ENCODE measurements around the gene MTMR4. TPM values are rescaled to one million over a fixed set of nuclear protein-coding genes. Genes with fewer than 3 reads are reported as not detected.

The MTMR4 gene
- total and polyA plus RNA-seq, 4 donors: 17.2 to 70.1 (median 29.9) TPM

DNA sequence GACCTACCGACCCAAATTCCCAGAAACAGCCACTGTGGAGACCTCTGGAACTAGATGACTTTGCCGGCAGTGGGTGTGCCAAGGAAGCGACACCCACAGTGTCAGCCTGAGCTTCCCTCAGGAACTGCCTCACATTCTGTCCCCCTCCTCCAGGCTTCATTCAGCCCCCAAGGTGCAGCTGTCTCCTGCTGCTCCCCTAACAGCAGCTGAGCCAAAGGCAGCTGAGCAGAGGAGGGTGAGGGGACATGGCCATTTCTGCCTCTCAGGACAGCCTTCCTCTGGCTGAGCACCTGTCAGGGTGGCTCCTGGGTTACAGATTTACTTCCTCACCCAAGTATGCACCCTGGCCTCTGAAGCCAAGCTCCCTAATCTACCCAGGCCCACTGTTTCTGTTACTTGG, 22.1 kb upstream of the MTMR4 start:
- Histone ChIP-seq H3K27ac (ENCODE audit: low read depth in 1 of 2, low read length in 2 of 2) (no peak overlapping the region), H3K36me3 (ENCODE audit: control insufficient read depth in 4 of 4, insufficient read depth in 3 of 4, low read depth in 1 of 4, low read length in 3 of 4) (no peaks in the 10 kb centered on the region), H3K9me3 (ENCODE audit: control insufficient read depth in 4 of 4, low read length in 3 of 4) (no peaks in the 10 kb centered on the region), H3K4me3 (ENCODE audit: low read depth in 1 of 3, low read length in 3 of 3) (no peak overlapping the region), H3K4me1 (ENCODE audit: control insufficient read depth in 4 of 4, insufficient read depth in 4 of 4, low read length in 3 of 4) (peaks cover 11 to 25% (median 18%) of the 10 kb centered on the region in 4 donors), H3K27me3 (ENCODE audit: control insufficient read depth in 4 of 4, insufficient read depth in 4 of 4, low read length in 3 of 4) (no peaks in the 10 kb centered on the region), H3K9ac (ENCODE audit: low read depth in 1 of 2, low read length in 2 of 2) (no peak overlapping the region)
- TF ChIP-seq YY1 (IDR thresholded peaks at IDR 0.05): no peak
- TF ChIP-seq, protein P1, sequence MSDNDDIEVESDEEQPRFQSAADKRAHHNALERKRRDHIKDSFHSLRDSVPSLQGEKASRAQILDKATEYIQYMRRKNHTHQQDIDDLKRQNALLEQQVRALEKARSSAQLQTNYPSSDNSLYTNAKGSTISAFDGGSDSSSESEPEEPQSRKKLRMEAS (IDR thresholded peaks at IDR 0.05): no peak
- no peak for TF ChIP-seq FOXA2 (IDR thresholded peaks at IDR 0.05)
- TF ChIP-seq RXRA (IDR thresholded peaks at IDR 0.05): no peak
- TF ChIP-seq GABPA (IDR thresholded peaks at IDR 0.05 in 1 of 2, conservative IDR thresholded peaks at IDR 0.05 in 1 of 2): no peak
- TF ChIP-seq, protein P2, sequence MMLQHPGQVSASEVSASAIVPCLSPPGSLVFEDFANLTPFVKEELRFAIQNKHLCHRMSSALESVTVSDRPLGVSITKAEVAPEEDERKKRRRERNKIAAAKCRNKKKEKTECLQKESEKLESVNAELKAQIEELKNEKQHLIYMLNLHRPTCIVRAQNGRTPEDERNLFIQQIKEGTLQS (IDR thresholded peaks at IDR 0.05): no peak
- no peak for TF ChIP-seq HNF4G (IDR thresholded peaks at IDR 0.05)
- no peak for TF ChIP-seq RAD21 (IDR thresholded peaks at IDR 0.05)
- TF ChIP-seq JUND (IDR thresholded peaks at IDR 0.05): no peak
- TF ChIP-seq, protein P3, sequence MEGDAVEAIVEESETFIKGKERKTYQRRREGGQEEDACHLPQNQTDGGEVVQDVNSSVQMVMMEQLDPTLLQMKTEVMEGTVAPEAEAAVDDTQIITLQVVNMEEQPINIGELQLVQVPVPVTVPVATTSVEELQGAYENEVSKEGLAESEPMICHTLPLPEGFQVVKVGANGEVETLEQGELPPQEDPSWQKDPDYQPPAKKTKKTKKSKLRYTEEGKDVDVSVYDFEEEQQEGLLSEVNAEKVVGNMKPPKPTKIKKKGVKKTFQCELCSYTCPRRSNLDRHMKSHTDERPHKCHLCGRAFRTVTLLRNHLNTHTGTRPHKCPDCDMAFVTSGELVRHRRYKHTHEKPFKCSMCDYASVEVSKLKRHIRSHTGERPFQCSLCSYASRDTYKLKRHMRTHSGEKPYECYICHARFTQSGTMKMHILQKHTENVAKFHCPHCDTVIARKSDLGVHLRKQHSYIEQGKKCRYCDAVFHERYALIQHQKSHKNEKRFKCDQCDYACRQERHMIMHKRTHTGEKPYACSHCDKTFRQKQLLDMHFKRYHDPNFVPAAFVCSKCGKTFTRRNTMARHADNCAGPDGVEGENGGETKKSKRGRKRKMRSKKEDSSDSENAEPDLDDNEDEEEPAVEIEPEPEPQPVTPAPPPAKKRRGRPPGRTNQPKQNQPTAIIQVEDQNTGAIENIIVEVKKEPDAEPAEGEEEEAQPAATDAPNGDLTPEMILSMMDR (IDR thresholded peaks at IDR 0.05; ENCODE audit: low read depth, low read length, missing input control): no peak
- TF ChIP-seq NR2F2 (IDR thresholded peaks at IDR 0.05): no peak
- no peak for TF ChIP-seq SP1 (IDR thresholded peaks at IDR 0.05)
- TF ChIP-seq ZBTB33 (IDR thresholded peaks at IDR 0.05): no peak
- TF ChIP-seq HNF4A (conservative IDR thresholded peaks at IDR 0.05): no peak
- TF ChIP-seq TAF1 (conservative IDR thresholded peaks at IDR 0.05): no peak
- no peak for DNase-seq (ENCODE audit: low spot score)
- WGBS: 93% methylated on average over 3 of the region's 3 CpGs

- Histone ChIP-seq H3K4me3 (ENCODE audit: low read depth in 1 of 3, low read length in 3 of 3) (no peak overlapping the region), H3K4me1 (ENCODE audit: control insufficient read depth in 4 of 4, insufficient read depth in 4 of 4, low read length in 3 of 4) (peaks cover 11 to 27% (median 18%) of the 10 kb centered on the region in 4 donors), H3K27ac (ENCODE audit: low read depth in 1 of 2, low read length in 2 of 2) (peak overlapping the region; percentile 6 to 42), H3K9me3 (ENCODE audit: control insufficient read depth in 4 of 4, low read length in 3 of 4) (no peaks in the 10 kb centered on the region), H3K9ac (ENCODE audit: low read depth in 1 of 2, low read length in 2 of 2) (no peak overlapping the region), H3K36me3 (ENCODE audit: control insufficient read depth in 4 of 4, insufficient read depth in 3 of 4, low read depth in 1 of 4, low read length in 3 of 4) (no peaks in the 10 kb centered on the region), H3K27me3 (ENCODE audit: control insufficient read depth in 4 of 4, insufficient read depth in 4 of 4, low read length in 3 of 4) (no peaks in the 10 kb centered on the region)
- WGBS: 34% methylated on average over 2 of the region's 2 CpGs
- DNase-seq (ENCODE audit: low spot score): no peak
- peak in 1 of 2 donors; percentile 50 for TF ChIP-seq GABPA (IDR thresholded peaks at IDR 0.05 in 1 of 2, conservative IDR thresholded peaks at IDR 0.05 in 1 of 2)
- TF ChIP-seq EGR1 (IDR thresholded peaks at IDR 0.05; ENCODE audit: low read depth in 2 of 2): no peak
- no peak for TF ChIP-seq FOXA1 (IDR thresholded peaks at IDR 0.05)
- TF ChIP-seq FOXA2 (IDR thresholded peaks at IDR 0.05): no peak
- no peak for TF ChIP-seq NR2F2 (IDR thresholded peaks at IDR 0.05)
- peak; percentile 73 for TF ChIP-seq HNF4G (IDR thresholded peaks at IDR 0.05)
- TF ChIP-seq, protein P4, sequence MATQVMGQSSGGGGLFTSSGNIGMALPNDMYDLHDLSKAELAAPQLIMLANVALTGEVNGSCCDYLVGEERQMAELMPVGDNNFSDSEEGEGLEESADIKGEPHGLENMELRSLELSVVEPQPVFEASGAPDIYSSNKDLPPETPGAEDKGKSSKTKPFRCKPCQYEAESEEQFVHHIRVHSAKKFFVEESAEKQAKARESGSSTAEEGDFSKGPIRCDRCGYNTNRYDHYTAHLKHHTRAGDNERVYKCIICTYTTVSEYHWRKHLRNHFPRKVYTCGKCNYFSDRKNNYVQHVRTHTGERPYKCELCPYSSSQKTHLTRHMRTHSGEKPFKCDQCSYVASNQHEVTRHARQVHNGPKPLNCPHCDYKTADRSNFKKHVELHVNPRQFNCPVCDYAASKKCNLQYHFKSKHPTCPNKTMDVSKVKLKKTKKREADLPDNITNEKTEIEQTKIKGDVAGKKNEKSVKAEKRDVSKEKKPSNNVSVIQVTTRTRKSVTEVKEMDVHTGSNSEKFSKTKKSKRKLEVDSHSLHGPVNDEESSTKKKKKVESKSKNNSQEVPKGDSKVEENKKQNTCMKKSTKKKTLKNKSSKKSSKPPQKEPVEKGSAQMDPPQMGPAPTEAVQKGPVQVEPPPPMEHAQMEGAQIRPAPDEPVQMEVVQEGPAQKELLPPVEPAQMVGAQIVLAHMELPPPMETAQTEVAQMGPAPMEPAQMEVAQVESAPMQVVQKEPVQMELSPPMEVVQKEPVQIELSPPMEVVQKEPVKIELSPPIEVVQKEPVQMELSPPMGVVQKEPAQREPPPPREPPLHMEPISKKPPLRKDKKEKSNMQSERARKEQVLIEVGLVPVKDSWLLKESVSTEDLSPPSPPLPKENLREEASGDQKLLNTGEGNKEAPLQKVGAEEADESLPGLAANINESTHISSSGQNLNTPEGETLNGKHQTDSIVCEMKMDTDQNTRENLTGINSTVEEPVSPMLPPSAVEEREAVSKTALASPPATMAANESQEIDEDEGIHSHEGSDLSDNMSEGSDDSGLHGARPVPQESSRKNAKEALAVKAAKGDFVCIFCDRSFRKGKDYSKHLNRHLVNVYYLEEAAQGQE (IDR thresholded peaks at IDR 0.05): no peak
- TF ChIP-seq RXRA (IDR thresholded peaks at IDR 0.05): peak; percentile 52 to 81
- no peak for TF ChIP-seq ZBTB33 (IDR thresholded peaks at IDR 0.05)
- TF ChIP-seq, protein P1 (IDR thresholded peaks at IDR 0.05): peak; percentile 75
- TF ChIP-seq JUND (IDR thresholded peaks at IDR 0.05): peak; percentile 95
- no peak for TF ChIP-seq RAD21 (IDR thresholded peaks at IDR 0.05)
- peak; percentile 67 for TF ChIP-seq SP1 (IDR thresholded peaks at IDR 0.05)
- TF ChIP-seq, protein P3 (IDR thresholded peaks at IDR 0.05; ENCODE audit: low read depth, low read length, missing input control): no peak
- no peak for TF ChIP-seq TAF1 (conservative IDR thresholded peaks at IDR 0.05)
- TF ChIP-seq HNF4A (conservative IDR thresholded peaks at IDR 0.05): peak; percentile 89 to 98
Observed at GRCh38 chr17:58535431-58535830, 21.0 kb upstream of the MTMR4 start.
